Natural killer cell treated with Interleukin-12 subunit alpha and Interleukin-12 subunit beta and Interleukin-15 and Interleukin-18, amount 100 ng/mL, for 72 hours (primary cell): Measurements from ENCODE around the gene MUC6. TPM values are rescaled to one million over a fixed set of nuclear protein-coding genes. Genes with fewer than 3 reads are reported as not detected.

Source experiments
- ATAC-seq, 2 donors: fragments of 150-1000 bp; cut with Tn5 transposase in 1 of 2; sonication (Bioruptor Pico), chemical (Tn5 transposase) in 1 of 2; 2 replicates each; pipeline ENCODE4 v1.10.0; 2021
- DNase-seq: peaks from one replicate; pipeline ENCODE4 v3.0.0; 2022; ENCODE audit warnings: low spot score
- H3K27ac Mint-ChIP-seq, 2 donors: 1 replicate in 1 of 2; 2 replicates in 1 of 2; pipeline ENCODE4 v1.8.0; 2022; ENCODE audit warnings: mixed read lengths in 2 of 2, mild to moderate bottlenecking in 1 of 2, moderate library complexity in 1 of 2
- H3K27me3 Mint-ChIP-seq, 2 donors: 1 replicate in 1 of 2; 2 replicates in 1 of 2; pipeline ENCODE4 v1.8.0; 2022; ENCODE audit warnings: mixed read lengths in 2 of 2
- H3K36me3 Mint-ChIP-seq: one replicate; pipeline ENCODE4 v1.8.0; 2022; ENCODE audit warnings: mixed read lengths
- H3K4me1 Mint-ChIP-seq, 2 donors: 1 replicate in 1 of 2; 2 replicates in 1 of 2; pipeline ENCODE4 v1.8.0; 2022; ENCODE audit warnings: low read depth in 2 of 2, mixed read lengths in 2 of 2, mild to moderate bottlenecking in 1 of 2
- H3K4me3 Mint-ChIP-seq: one replicate; pipeline ENCODE4 v1.8.0; 2022; ENCODE audit warnings: mixed read lengths
- H3K9me3 Mint-ChIP-seq: 2 replicates; pipeline ENCODE4 v1.8.0; 2022; ENCODE audit warnings: mixed read lengths
- total RNA-seq, 2 donors: library from RNA; stranded (reverse); gene quantifications; one replicate each; pipeline ENCODE4 v1.2.3, GENCODE V29; 2022

Gene MUC6
- total RNA-seq, 2 donors from 2014 or later, result not detected

GRCh38 chr11:1012740-1013630 lies 23.5 kb downstream of the MUC6 start:
- Mint-ChIP-seq H3K27ac (no peak overlapping the region), H3K9me3 (peaks cover 14% of the 10 kb centered on the region), H3K36me3 (peaks cover 11% of the 10 kb centered on the region), H3K27me3 (no peaks in the 10 kb centered on the region), H3K4me1 (peaks cover 27 to 28% of the 10 kb centered on the region in 2 donors), H3K4me3 (no peak overlapping the region)
- DNase-seq (no peak), ATAC-seq (no peak)

- H3K9me3 Mint-ChIP-seq, result peaks cover 9% of the 10 kb centered on the region
- peaks cover 4% of the 10 kb centered on the region for H3K36me3 Mint-ChIP-seq
- H3K4me1 Mint-ChIP-seq, result peaks cover 21% of the 10 kb centered on the region in 2 donors
- H3K27me3 Mint-ChIP-seq, result no peaks in the 10 kb centered on the region
- H3K4me3 Mint-ChIP-seq, result no peak overlapping the region
- DNase-seq (no peak), ATAC-seq (no peak)
- no peak overlapping the region for H3K27ac Mint-ChIP-seq
These were observed 24.2 kb downstream of the MUC6 start for GRCh38 chr11:1012291-1012690.

- Mint-ChIP-seq H3K4me3 (no peak overlapping the region), H3K36me3 (no peaks in the 10 kb centered on the region), H3K27me3 (no peaks in the 10 kb centered on the region)
These were observed 25.2 kb downstream of the MUC6 start for GRCh38 chr11:1011320-1011698.

GRCh38 chr11:1010551-1011319 lies 25.8 kb downstream of the MUC6 start:
- Mint-ChIP-seq H3K4me3 (no peak overlapping the region), H3K36me3 (no peaks in the 10 kb centered on the region), H3K27me3 (no peaks in the 10 kb centered on the region), H3K9me3 (no peaks in the 10 kb centered on the region), H3K27ac (no peak overlapping the region), H3K4me1 (peaks cover 5 to 6% of the 10 kb centered on the region in 2 donors)
- ATAC-seq (no peak), DNase-seq (no peak)

More at GRCh38 chr11:1011320-1011698, 25.2 kb downstream of the MUC6 start:
- DNase-seq, result no peak
- ATAC-seq, result no peak
- H3K27ac Mint-ChIP-seq, result no peak overlapping the region
- H3K4me1 Mint-ChIP-seq, result peaks cover 11 to 12% of the 10 kb centered on the region in 2 donors
- H3K9me3 Mint-ChIP-seq, result no peaks in the 10 kb centered on the region

- Mint-ChIP-seq H3K27me3 (no peaks in the 10 kb centered on the region), H3K9me3 (no peaks in the 10 kb centered on the region), H3K27ac (no peak overlapping the region), H3K4me1 (no peaks in the 10 kb centered on the region), H3K4me3 (no peak overlapping the region), H3K36me3 (no peaks in the 10 kb centered on the region)
- ATAC-seq (no peak), DNase-seq (no peak)
These were observed 26.5 kb downstream of the MUC6 start for GRCh38 chr11:1009991-1010390.

- H3K36me3 Mint-ChIP-seq, result no peaks in the 10 kb centered on the region
- H3K9me3 Mint-ChIP-seq, result no peaks in the 10 kb centered on the region
- ATAC-seq (no peak), DNase-seq (no peak)
- H3K4me3 Mint-ChIP-seq, result no peak overlapping the region
- no peak overlapping the region for H3K27ac Mint-ChIP-seq
- no peaks in the 10 kb centered on the region for H3K4me1 Mint-ChIP-seq
- no peaks in the 10 kb centered on the region for H3K27me3 Mint-ChIP-seq
These were observed 27.1 kb downstream of the MUC6 start for GRCh38 chr11:1009371-1009770.

GRCh38 chr11:1008803-1009145 lies 27.7 kb downstream of the MUC6 start:
- no peaks in the 10 kb centered on the region for H3K4me1 Mint-ChIP-seq
- no peaks in the 10 kb centered on the region for H3K27me3 Mint-ChIP-seq
- H3K27ac Mint-ChIP-seq, result no peak overlapping the region
- H3K36me3 Mint-ChIP-seq, result no peaks in the 10 kb centered on the region
- no peak for DNase-seq
- no peaks in the 10 kb centered on the region for H3K9me3 Mint-ChIP-seq
- no peak for ATAC-seq
- H3K4me3 Mint-ChIP-seq, result no peak overlapping the region

- DNase-seq, result no peak
- Mint-ChIP-seq H3K4me1 (no peaks in the 10 kb centered on the region), H3K9me3 (no peaks in the 10 kb centered on the region), H3K27me3 (no peaks in the 10 kb centered on the region), H3K27ac (no peak overlapping the region), H3K4me3 (no peak overlapping the region), H3K36me3 (no peaks in the 10 kb centered on the region)
- peak in 1 of 2 donors; percentile 4 for ATAC-seq
These were observed 28.3 kb downstream of the MUC6 start for GRCh38 chr11:1008001-1008802.

- ATAC-seq, result no peak
- Mint-ChIP-seq H3K9me3 (no peaks in the 10 kb centered on the region), H3K4me1 (no peaks in the 10 kb centered on the region), H3K4me3 (no peak overlapping the region), H3K36me3 (no peaks in the 10 kb centered on the region), H3K27me3 (no peaks in the 10 kb centered on the region), H3K27ac (no peak overlapping the region)
- DNase-seq, result no peak
These were observed 29.2 kb downstream of the MUC6 start for GRCh38 chr11:1007279-1007678.

- ATAC-seq, result no peak
- DNase-seq, result no peak
- Mint-ChIP-seq H3K27me3 (no peaks in the 10 kb centered on the region), H3K27ac (no peak overlapping the region), H3K36me3 (no peaks in the 10 kb centered on the region), H3K9me3 (no peaks in the 10 kb centered on the region), H3K4me1 (no peaks in the 10 kb centered on the region), H3K4me3 (no peak overlapping the region)
These were observed 29.8 kb downstream of the MUC6 start for GRCh38 chr11:1006762-1007161.

- H3K4me3 Mint-ChIP-seq, result no peak overlapping the region
- no peaks in the 10 kb centered on the region for H3K36me3 Mint-ChIP-seq
- no peak for ATAC-seq
- H3K4me1 Mint-ChIP-seq, result peaks cover 0 to 5% of the 10 kb centered on the region in 2 donors
- no peak overlapping the region for H3K27ac Mint-ChIP-seq
- no peaks in the 10 kb centered on the region for H3K9me3 Mint-ChIP-seq
- no peaks in the 10 kb centered on the region for H3K27me3 Mint-ChIP-seq
- no peak for DNase-seq
These were observed 30.6 kb downstream of the MUC6 start for GRCh38 chr11:1005928-1006327.

GRCh38 chr11:1003159-1003558 lies 33.4 kb downstream of the MUC6 start:
- H3K9me3 Mint-ChIP-seq, result no peaks in the 10 kb centered on the region
- H3K4me3 Mint-ChIP-seq, result no peak overlapping the region
- no peak for DNase-seq
- no peaks in the 10 kb centered on the region for H3K27me3 Mint-ChIP-seq
- H3K36me3 Mint-ChIP-seq, result no peaks in the 10 kb centered on the region
- no peak for ATAC-seq
- no peak overlapping the region for H3K27ac Mint-ChIP-seq
- H3K4me1 Mint-ChIP-seq, result peaks cover 0 to 7% of the 10 kb centered on the region in 2 donors

GRCh38 chr11:1002406-1002984 lies 34.0 kb downstream of the MUC6 start:
- Mint-ChIP-seq H3K36me3 (no peaks in the 10 kb centered on the region), H3K4me1 (peaks cover 0 to 7% of the 10 kb centered on the region in 2 donors)

More at GRCh38 chr11:1002406-1002984, 34.0 kb downstream of the MUC6 start:
- no peak overlapping the region for H3K27ac Mint-ChIP-seq
- no peaks in the 10 kb centered on the region for H3K27me3 Mint-ChIP-seq
- no peak for ATAC-seq
- DNase-seq, result no peak
- no peak overlapping the region for H3K4me3 Mint-ChIP-seq
- H3K9me3 Mint-ChIP-seq, result no peaks in the 10 kb centered on the region
